Subcutaneous adipose tissue (tissue), 4 donors: Measurements from ENCODE around the gene STH. TPM values are rescaled to one million over a fixed set of nuclear protein-coding genes. Genes with fewer than 3 reads are reported as not detected.

Experiments
- total RNA-seq, 4 donors: library from RNA; depleted of rRNA; stranded (reverse); fragments of >200 nt; gene quantifications; one replicate each; pipeline ENCODE4 v1.1.0, GENCODE V29; 2016
- TF ChIP-seq, protein P1 (sequence below): fragments of 450-650 bp; IDR thresholded peaks from one replicate; pipeline ENCODE4 v1.5.1; 2016; ENCODE audit warnings: low read depth, mild to moderate bottlenecking, control low read depth, antibody characterized with exemption, moderate library complexity

Gene STH
- total RNA-seq, 4 donors from 2014 or later: not detected

DNA sequence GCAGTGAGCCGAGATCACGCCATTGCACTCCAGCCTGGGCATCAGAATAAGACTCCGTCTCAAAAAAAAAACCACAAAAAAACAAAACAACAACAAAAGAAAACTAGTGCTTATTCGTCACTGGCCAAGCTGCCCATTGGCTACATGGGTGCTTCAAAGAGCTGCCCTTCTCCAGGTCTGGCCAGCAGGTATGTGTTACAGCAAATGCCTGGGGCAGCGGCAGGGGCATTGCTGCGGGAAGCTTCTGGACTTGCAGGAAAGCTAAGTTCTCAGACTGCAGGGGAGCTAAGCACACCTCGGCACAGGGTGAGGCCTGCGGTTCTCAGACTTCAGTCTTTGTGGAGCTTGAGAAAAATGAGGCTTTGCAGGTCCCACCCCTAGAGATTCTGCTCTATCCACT lies 4.1 kb upstream of the STH start:
- TF ChIP-seq, protein P1, sequence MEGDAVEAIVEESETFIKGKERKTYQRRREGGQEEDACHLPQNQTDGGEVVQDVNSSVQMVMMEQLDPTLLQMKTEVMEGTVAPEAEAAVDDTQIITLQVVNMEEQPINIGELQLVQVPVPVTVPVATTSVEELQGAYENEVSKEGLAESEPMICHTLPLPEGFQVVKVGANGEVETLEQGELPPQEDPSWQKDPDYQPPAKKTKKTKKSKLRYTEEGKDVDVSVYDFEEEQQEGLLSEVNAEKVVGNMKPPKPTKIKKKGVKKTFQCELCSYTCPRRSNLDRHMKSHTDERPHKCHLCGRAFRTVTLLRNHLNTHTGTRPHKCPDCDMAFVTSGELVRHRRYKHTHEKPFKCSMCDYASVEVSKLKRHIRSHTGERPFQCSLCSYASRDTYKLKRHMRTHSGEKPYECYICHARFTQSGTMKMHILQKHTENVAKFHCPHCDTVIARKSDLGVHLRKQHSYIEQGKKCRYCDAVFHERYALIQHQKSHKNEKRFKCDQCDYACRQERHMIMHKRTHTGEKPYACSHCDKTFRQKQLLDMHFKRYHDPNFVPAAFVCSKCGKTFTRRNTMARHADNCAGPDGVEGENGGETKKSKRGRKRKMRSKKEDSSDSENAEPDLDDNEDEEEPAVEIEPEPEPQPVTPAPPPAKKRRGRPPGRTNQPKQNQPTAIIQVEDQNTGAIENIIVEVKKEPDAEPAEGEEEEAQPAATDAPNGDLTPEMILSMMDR: no peak

DNA sequence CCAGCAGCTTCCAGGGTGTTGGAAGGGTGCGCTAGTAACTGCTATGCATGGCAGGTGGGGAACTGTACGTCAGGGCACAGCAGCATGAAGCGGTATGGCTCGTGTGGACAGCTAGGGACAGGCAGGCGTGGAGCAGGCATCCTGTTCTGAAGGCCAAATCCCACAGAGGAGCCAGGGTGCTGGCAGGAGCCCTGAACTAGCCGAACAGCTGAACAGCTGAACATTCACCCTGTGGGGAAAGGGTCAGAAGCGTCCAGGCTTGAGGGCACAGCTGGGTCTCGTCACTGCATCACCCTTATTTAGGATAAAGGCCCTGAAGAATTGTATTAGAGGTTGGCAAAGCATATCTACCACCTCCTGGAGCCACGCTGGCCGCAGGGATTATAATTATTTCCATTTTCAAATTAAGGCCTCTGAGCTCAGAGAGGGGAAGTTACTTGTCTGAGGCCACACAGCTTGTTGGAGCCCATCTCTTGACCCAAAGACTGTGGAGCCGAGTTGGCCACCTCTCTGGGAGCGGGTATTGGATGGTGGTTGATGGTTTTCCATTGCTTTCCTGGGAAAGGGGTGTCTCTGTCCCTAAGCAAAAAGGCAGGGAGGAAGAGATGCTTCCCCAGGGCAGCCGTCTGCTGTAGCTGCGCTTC lies 3.3 kb upstream of the STH start:
- TF ChIP-seq, protein P1: no peak

DNA sequence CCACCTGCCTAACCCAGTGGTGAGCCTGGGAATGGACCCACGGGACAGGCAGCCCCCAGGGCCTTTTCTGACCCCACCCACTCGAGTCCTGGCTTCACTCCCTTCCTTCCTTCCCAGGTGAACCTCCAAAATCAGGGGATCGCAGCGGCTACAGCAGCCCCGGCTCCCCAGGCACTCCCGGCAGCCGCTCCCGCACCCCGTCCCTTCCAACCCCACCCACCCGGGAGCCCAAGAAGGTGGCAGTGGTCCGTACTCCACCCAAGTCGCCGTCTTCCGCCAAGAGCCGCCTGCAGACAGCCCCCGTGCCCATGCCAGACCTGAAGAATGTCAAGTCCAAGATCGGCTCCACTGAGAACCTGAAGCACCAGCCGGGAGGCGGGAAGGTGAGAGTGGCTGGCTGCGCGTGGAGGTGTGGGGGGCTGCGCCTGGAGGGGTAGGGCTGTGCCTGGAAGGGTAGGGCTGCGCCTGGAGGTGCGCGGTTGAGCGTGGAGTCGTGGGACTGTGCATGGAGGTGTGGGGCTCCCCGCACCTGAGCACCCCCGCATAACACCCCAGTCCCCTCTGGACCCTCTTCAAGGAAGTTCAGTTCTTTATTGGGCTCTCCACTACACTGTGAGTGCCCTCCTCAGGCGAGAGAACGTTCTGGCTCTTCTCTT lies 2.6 kb upstream of the STH start:
- TF ChIP-seq, protein P1: no peak

DNA sequence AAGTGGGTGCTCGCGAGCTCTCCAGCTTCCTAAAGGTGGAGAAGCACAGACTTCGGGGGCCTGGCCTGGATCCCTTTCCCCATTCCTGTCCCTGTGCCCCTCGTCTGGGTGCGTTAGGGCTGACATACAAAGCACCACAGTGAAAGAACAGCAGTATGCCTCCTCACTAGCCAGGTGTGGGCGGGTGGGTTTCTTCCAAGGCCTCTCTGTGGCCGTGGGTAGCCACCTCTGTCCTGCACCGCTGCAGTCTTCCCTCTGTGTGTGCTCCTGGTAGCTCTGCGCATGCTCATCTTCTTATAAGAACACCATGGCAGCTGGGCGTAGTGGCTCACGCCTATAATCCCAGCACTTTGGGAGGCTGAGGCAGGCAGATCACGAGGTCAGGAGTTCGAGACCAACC lies 1.9 kb upstream of the STH start:
- TF ChIP-seq, protein P1: no peak

DNA sequence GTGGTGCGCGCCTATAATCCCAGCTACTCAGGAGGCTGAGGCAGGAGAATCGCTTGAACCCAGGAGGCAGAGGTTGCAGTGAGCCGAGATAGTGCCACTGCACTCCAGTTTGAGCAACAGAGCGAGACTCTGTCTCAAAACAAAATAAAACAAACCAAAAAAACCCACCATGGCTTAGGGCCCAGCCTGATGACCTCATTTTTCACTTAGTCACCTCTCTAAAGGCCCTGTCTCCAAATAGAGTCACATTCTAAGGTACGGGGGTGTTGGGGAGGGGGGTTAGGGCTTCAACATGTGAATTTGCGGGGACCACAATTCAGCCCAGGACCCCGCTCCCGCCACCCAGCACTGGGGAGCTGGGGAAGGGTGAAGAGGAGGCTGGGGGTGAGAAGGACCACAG lies 1.4 kb upstream of the STH start:
- TF ChIP-seq, protein P1: no peak

DNA sequence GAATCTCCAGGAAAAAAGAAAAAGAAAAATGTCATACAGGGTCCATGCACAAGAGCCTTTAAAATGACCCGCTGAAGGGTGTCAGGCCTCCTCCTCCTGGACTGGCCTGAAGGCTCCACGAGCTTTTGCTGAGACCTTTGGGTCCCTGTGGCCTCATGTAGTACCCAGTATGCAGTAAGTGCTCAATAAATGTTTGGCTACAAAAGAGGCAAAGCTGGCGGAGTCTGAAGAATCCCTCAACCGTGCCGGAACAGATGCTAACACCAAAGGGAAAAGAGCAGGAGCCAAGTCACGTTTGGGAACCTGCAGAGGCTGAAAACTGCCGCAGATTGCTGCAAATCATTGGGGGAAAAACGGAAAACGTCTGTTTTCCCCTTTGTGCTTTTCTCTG lies 845 bp downstream of the STH start:
- TF ChIP-seq, protein P1: no peak

DNA sequence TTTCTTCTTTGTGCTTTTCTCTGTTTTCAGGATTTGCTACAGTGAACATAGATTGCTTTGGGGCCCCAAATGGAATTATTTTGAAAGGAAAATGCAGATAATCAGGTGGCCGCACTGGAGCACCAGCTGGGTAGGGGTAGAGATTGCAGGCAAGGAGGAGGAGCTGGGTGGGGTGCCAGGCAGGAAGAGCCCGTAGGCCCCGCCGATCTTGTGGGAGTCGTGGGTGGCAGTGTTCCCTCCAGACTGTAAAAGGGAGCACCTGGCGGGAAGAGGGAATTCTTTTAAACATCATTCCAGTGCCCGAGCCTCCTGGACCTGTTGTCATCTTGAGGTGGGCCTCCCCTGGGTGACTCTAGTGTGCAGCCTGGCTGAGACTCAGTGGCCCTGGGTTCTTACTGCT lies 1.2 kb downstream of the STH start:
- TF ChIP-seq, protein P1: no peak
